ENCODE data around the gene SNAPC1.

Gene SNAPC1, protein sequence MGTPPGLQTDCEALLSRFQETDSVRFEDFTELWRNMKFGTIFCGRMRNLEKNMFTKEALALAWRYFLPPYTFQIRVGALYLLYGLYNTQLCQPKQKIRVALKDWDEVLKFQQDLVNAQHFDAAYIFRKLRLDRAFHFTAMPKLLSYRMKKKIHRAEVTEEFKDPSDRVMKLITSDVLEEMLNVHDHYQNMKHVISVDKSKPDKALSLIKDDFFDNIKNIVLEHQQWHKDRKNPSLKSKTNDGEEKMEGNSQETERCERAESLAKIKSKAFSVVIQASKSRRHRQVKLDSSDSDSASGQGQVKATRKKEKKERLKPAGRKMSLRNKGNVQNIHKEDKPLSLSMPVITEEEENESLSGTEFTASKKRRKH

DNA sequence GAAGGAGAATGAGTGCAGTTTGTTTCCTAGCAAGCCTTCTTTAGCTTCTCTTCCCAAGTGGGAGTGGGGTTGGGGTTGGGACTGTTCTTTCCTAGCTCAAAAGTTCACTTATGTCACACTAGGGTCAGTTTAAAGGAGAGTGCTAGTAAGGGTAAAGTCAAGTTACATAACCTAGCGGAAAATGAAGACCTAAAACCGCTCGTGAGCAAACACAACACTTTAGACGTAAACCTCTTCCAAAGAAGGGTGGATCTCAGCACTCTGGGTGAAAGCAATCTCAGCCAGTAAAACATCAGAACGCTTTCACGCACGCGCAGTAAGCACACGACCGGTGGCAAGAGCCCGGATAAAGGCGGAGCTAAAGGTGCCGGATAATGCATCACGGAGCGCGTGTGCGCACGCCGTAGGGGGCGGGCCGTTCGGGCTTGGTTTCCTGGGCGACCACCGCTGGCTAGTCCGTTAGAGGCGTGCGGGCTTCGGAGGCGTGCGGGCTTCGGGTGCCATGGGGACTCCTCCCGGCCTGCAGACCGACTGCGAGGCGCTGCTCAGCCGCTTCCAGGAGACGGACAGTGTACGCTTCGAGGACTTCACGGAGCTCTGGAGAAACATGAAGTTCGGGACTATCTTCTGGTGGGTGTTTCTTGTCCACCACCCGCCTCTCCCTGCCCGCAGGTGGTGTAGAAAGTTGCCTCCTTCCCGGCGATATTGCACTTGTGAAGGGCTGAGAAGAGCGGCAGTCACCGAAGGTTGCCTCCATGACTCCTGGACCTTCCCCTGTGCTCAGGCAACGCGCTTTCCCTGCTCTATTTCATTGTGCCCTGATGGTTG lies at the start of gene SNAPC1:
TSS of gene SNAPC1 (plus strand) at position 462 of the 828 bp plus-strand sequence. CDS start at position 503, 41 bp downstream.
- H3K4me3 ChIP-seq (ENCODE audit: low read depth, low read length) = peak within 1 kb of the TSS; percentile 98
- peak; percentile 80 for DNase-seq (ENCODE audit: low read depth, low spot score)
- TF ChIP-seq, protein P1, sequence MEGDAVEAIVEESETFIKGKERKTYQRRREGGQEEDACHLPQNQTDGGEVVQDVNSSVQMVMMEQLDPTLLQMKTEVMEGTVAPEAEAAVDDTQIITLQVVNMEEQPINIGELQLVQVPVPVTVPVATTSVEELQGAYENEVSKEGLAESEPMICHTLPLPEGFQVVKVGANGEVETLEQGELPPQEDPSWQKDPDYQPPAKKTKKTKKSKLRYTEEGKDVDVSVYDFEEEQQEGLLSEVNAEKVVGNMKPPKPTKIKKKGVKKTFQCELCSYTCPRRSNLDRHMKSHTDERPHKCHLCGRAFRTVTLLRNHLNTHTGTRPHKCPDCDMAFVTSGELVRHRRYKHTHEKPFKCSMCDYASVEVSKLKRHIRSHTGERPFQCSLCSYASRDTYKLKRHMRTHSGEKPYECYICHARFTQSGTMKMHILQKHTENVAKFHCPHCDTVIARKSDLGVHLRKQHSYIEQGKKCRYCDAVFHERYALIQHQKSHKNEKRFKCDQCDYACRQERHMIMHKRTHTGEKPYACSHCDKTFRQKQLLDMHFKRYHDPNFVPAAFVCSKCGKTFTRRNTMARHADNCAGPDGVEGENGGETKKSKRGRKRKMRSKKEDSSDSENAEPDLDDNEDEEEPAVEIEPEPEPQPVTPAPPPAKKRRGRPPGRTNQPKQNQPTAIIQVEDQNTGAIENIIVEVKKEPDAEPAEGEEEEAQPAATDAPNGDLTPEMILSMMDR (IDR thresholded peaks at IDR 0.05; ENCODE audit: insufficient read depth, low read length, missing control alignments) = no peak
- CTCF ChIA-PET = interaction anchor here (0.6 to 3.0 kb wide), 12 partner anchors 10 to 305 kb away, joined by 3 to 12 read pairs (median 4); no protein-coding TSS in a partner anchor
- POLR2A ChIA-PET = interaction anchor here (0.9 to 1.3 kb wide), 7 partner anchors 8 to 290 kb away, joined by 3 to 9 read pairs (median 4); partner anchors contain the start of gene HIF1A

- DNase-seq (ENCODE audit: low read depth, low spot score) = no peak
- no peak overlapping the region for H3K4me3 ChIP-seq (ENCODE audit: low read depth, low read length)
- CTCF ChIA-PET = interaction anchor here (1.4 to 1.8 kb wide), 2 partner anchors 22 to 243 kb away, joined by 3 to 4 read pairs; no protein-coding TSS in a partner anchor
- POLR2A ChIA-PET = no interaction called here
- TF ChIP-seq, protein P1 (IDR thresholded peaks at IDR 0.05; ENCODE audit: insufficient read depth, low read length, missing control alignments) = no peak
Measured at GRCh38 chr14:61713724-61714437, 48.3 kb upstream of the SNAPC1 start.

DNA sequence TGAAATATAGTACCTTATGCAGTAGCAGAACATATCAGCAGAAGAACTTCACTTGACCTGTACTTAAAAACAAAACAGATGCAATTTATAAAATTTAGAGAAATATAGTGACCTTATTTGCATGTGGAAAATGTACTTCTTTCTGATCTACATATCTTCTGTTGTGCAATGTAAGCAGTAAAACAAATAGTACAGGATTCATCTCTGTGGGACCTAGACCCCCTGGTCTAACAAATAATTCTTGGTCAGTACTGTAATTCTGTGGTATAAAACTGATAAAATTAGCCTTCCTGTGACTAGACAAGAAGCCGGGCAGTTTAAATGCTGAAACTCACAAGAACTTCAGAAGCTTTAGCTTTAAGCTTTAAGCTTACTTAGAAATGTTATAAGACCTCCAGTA lies 45.3 kb upstream of the SNAPC1 start:
- POLR2A ChIA-PET = interaction anchor here (0.7 kb wide), 1 partner anchor 130 kb away, joined by 3 read pairs; no protein-coding TSS in a partner anchor
- no peak overlapping the region for H3K4me3 ChIP-seq (ENCODE audit: low read depth, low read length)
- CTCF ChIA-PET = interaction anchor here (1.3 kb wide), 1 partner anchor 13 kb away, joined by 4 read pairs; no protein-coding TSS in a partner anchor
- TF ChIP-seq, protein P1 (IDR thresholded peaks at IDR 0.05; ENCODE audit: insufficient read depth, low read length, missing control alignments) = no peak
- DNase-seq (ENCODE audit: low read depth, low spot score) = no peak

GRCh38 chr14:61718039-61718438 lies 44.2 kb upstream of the SNAPC1 start:
- H3K4me3 ChIP-seq (ENCODE audit: low read depth, low read length) = no peak overlapping the region
- POLR2A ChIA-PET = no interaction called here
- DNase-seq (ENCODE audit: low read depth, low spot score) = no peak
- CTCF ChIA-PET = interaction anchor here (1.3 to 1.4 kb wide), 2 partner anchors 14 to 28 kb away, joined by 3 to 4 read pairs; no protein-coding TSS in a partner anchor
- TF ChIP-seq, protein P1 (IDR thresholded peaks at IDR 0.05; ENCODE audit: insufficient read depth, low read length, missing control alignments) = no peak

GRCh38 chr14:61719344-61720293 lies 42.6 kb upstream of the SNAPC1 start:
- TF ChIP-seq, protein P1 (IDR thresholded peaks at IDR 0.05; ENCODE audit: insufficient read depth, low read length, missing control alignments) = no peak
- ChIA-PET CTCF (interaction anchor here (0.9 to 2.6 kb wide), 12 partner anchors 9 to 258 kb away, joined by 3 to 12 read pairs (median 3); no protein-coding TSS in a partner anchor), POLR2A (interaction anchor here (1.2 kb wide), 1 partner anchor 24 kb away, joined by 4 read pairs; the partner anchor contains the start of gene HIF1A)
- no peak for DNase-seq (ENCODE audit: low read depth, low spot score)
- no peak overlapping the region for H3K4me3 ChIP-seq (ENCODE audit: low read depth, low read length)

All from AG04449 (cell line).